AG04450 (cell line): ENCODE measurements around the gene ANO8. TPM values are rescaled to one million over a fixed set of nuclear protein-coding genes. Genes with fewer than 3 reads are reported as not detected.

Source experiments
- CTCF ChIA-PET: fragments of 300-600, 350-600 bp; formaldehyde crosslinking; extraction: SDS; loops from one replicate; lab custom pipeline; 2022; ENCODE audit warnings: antibody characterized with exemption, inconsistent platforms; lab: Charles Lee
- POLR2A ChIA-PET: fragments of 350-600 bp; formaldehyde crosslinking; extraction: SDS; loops from one replicate; lab custom pipeline; 2021; ENCODE audit warnings: antibody characterized with exemption, inconsistent platforms; lab: Yijun Ruan, JAX
- DNase-seq: peaks from one replicate; pipeline ENCODE4 v3.0.0-alpha.2; 2011; ENCODE audit warnings: low read depth, low spot score
- H3K27ac ChIP-seq: one replicate; pipeline ENCODE4 v1.5.1; 2012; ENCODE audit warnings: low read depth, low read length, control low read depth
- H3K27me3 ChIP-seq: one replicate; pipeline ENCODE4 v1.6.0; 2012; ENCODE audit warnings: low read length; ENCODE audit not compliant: control insufficient read depth, insufficient read depth
- H3K4me3 ChIP-seq: 2 replicates; pipeline ENCODE4 v1.5.1; 2011; ENCODE audit warnings: mild to moderate bottlenecking, low read depth, low read length, control low read depth
- H3K9me3 ChIP-seq: 2 replicates; pipeline ENCODE4 v1.5.1; 2012; ENCODE audit warnings: low read length; ENCODE audit not compliant: control insufficient read depth, insufficient read depth
- polyA plus RNA-seq: library from polyadenylated mRNA; depleted of rRNA; stranded (reverse); fragments of >200 nt; gene quantifications from 2 replicates; pipeline ENCODE4 v1.2.3, GENCODE V29; 2011
- TF ChIP-seq, protein P1 (sequence below): IDR thresholded peaks from 2 replicates; pipeline ENCODE4 v1.5.1; 2011; ENCODE audit warnings: low read depth, low read length, control low read depth, inconsistent platforms

The ANO8 gene
- polyA plus RNA-seq, 1 experiment, result 1.8 TPM

- CTCF ChIA-PET, result no interaction called here
- Histone ChIP-seq H3K9me3 (peaks cover 8% of the 10 kb centered on the region; the same call in 1 of the 2 replicates), H3K27ac (peak within 1 kb of the TSS; percentile 89), H3K4me3 (peak within 1 kb of the TSS; percentile 93), H3K27me3 (no peaks in the 10 kb centered on the region)
- POLR2A ChIA-PET, result interaction anchor here (0.7 kb wide), 1 partner anchor 19 kb away, joined by 3 read pairs; no protein-coding TSS in a partner anchor
- peak; percentile 92 for DNase-seq
- TF ChIP-seq, protein P1, sequence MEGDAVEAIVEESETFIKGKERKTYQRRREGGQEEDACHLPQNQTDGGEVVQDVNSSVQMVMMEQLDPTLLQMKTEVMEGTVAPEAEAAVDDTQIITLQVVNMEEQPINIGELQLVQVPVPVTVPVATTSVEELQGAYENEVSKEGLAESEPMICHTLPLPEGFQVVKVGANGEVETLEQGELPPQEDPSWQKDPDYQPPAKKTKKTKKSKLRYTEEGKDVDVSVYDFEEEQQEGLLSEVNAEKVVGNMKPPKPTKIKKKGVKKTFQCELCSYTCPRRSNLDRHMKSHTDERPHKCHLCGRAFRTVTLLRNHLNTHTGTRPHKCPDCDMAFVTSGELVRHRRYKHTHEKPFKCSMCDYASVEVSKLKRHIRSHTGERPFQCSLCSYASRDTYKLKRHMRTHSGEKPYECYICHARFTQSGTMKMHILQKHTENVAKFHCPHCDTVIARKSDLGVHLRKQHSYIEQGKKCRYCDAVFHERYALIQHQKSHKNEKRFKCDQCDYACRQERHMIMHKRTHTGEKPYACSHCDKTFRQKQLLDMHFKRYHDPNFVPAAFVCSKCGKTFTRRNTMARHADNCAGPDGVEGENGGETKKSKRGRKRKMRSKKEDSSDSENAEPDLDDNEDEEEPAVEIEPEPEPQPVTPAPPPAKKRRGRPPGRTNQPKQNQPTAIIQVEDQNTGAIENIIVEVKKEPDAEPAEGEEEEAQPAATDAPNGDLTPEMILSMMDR, result no peak
These were observed 2.4 kb upstream of the ANO8 start, which contains the start of gene GTPBP3 for GRCh38 chr19:17336872-17337674. Gene GTPBP3 (plus strand): TSS chr19:17337553. CDS start chr19:17337612, 59 bp downstream.

- DNase-seq, result no peak
- H3K27ac ChIP-seq, result no peak overlapping the region
- ChIA-PET POLR2A (no interaction called here), CTCF (interaction anchor here (0.7 to 1.4 kb wide), 2 partner anchors 10 to 50 kb away, joined by 3 read pairs; no protein-coding TSS in a partner anchor)
- H3K4me3 ChIP-seq, result no peak overlapping the region
- H3K27me3 ChIP-seq, result no peaks in the 10 kb centered on the region
- H3K9me3 ChIP-seq, result peaks cover 8% of the 10 kb centered on the region; the same call in 1 of the 2 replicates
- TF ChIP-seq, protein P1, result no peak
These were observed 920 bp upstream of the ANO8 start for GRCh38 chr19:17335575-17335974.

GRCh38 chr19:17333611-17334413, 843 bp downstream of the ANO8 start:
- ChIA-PET CTCF (no interaction called here), POLR2A (interaction anchor here (0.6 to 2.9 kb wide), 6 partner anchors 9 to 178 kb away, joined by 3 to 13 read pairs (median 4); partner anchors contain the start of genes DDA1, MRPL34 and PGLS)
- peak; percentile 33 for DNase-seq
- Histone ChIP-seq H3K27me3 (peaks cover 3% of the 10 kb centered on the region), H3K27ac (no peak overlapping the region), H3K4me3 (peak overlapping the region; percentile 72), H3K9me3 (peaks cover 13% of the 10 kb centered on the region; the same call in 1 of the 2 replicates)
- TF ChIP-seq, protein P1, result no peak

DNA sequence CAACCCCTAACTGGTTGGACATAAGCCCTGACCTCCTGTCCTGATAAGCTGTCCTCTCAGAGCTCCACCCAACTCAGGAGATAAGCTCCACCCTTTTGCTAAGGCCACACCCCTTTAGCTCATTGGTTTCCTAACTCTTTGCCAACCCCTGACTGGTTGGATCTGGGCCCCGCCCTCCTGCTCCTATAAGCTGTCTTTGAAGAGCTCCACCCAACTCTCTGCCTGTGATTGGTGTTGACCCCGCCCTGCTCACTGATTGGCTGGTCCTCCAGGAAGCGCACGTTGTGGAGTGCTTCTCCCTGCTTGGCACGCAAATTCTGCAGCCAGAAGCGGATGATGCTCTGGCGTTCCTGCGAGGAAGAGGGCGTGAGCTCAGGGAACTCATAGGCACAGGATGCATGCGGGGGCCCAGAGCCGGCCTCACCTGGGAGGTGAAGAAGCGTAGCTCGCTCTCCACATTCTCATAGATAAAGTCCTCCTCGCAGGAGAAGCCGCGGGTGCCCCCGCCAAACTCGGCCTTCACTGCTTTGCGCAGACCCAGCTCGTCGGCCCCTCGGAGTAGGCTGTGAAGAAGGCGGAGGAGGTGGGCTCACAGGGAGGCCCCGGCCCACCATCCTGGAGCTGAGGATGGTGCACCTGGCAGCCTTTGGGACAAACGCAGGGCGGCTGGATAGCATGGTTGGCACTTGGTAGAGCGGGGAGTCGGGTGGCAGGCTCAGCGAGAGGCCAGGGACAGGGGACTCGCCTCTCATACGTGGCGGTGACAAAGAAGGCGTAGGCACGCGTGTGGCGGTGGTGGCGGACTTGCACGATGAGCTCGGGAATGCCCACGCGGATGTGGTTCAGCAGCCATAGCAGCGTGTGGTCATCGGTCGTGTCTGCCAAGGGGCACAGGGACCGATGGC, 1.7 kb downstream of the ANO8 start:
- ChIA-PET CTCF (interaction anchor here (1.0 to 1.3 kb wide), 2 partner anchors 13 to 133 kb away, joined by 3 to 4 read pairs; no protein-coding TSS in a partner anchor), POLR2A (interaction anchor here (0.5 to 2.9 kb wide), 5 partner anchors 15 to 28 kb away, joined by 3 to 13 read pairs (median 4); partner anchors contain the start of genes DDA1 and MRPL34)
- Histone ChIP-seq H3K9me3 (peaks cover 13% of the 10 kb centered on the region; the same call in 1 of the 2 replicates), H3K27me3 (peaks cover 3% of the 10 kb centered on the region), H3K27ac (no peak overlapping the region), H3K4me3 (no peak overlapping the region)
- no peak for DNase-seq
- TF ChIP-seq, protein P1, result no peak
